Prostate gland (tissue), 2 donors: ENCODE data around the gene NPB. TPM values are rescaled to one million over a fixed set of nuclear protein-coding genes. Genes with fewer than 3 reads are reported as not detected.

ENCODE experiments used
- DNase-seq: peaks from one replicate; pipeline ENCODE4 v3.0.0-alpha.2; 2019; ENCODE audit warnings: low spot score
- H3K27ac ChIP-seq, 2 donors: fragments of 200-600 bp; sonication (generic); 2 replicates each; pipeline ENCODE4 v1.5.1; 2017 to 2019
- H3K27me3 ChIP-seq: fragments of 200-600 bp; sonication (generic); replicated peaks from 2 replicates; pipeline ENCODE4 v1.5.1; 2019; ENCODE audit not compliant: insufficient read depth
- H3K36me3 ChIP-seq, 2 donors: fragments of 200-600 bp; sonication (generic); 1 replicate in 1 of 2; 2 replicates in 1 of 2; pipeline versions ENCODE4 v1.5.1 to v1.8.1; 2017 to 2019
- H3K4me1 ChIP-seq: fragments of 200-600 bp; sonication (generic); replicated peaks from 2 replicates; pipeline ENCODE4 v1.5.1; 2019
- H3K4me3 ChIP-seq, 2 donors: fragments of 200-600 bp; sonication (generic); 2 replicates each; pipeline ENCODE4 v1.5.1; 2017 to 2019
- H3K9me3 ChIP-seq: fragments of 200-600 bp; sonication (generic); 2 replicates; pipeline ENCODE4 v1.5.1; 2017
- POLR2AphosphoS5 ChIP-seq: sonication (generic); formaldehyde crosslinking; IDR thresholded peaks from one replicate; pipeline ENCODE4 v1.6.1; 2017; ENCODE audit warnings: antibody characterized with exemption
- WGBS: methylation state at CpG from one replicate; pipeline ENCODE4 v1.1.5; 2018; 5-methylcytosine and 5-hydroxymethylcytosine counted together
- intact Hi-C: fragments of 100-400 bp; cut with DNase I; formaldehyde crosslinking; loops from one replicate; pipeline ENCODE4 v1.14.2; 2022
- total RNA-seq, 2 donors: library from RNA; depleted of rRNA; stranded (reverse); fragments of >200 nt; gene quantifications; one replicate each; pipeline ENCODE4 v1.1.0, GENCODE V29; 2016

The NPB gene
- total RNA-seq, 2 donors from 2014 or later: 9.8 to 10.9 TPM

- H3K27me3 ChIP-seq: peaks cover 2% of the 10 kb centered on the region
- H3K4me1 ChIP-seq: no peaks in the 10 kb centered on the region
- 49% methylated on average over 13 of the region's 13 CpGs for WGBS
- H3K27ac ChIP-seq: no peak overlapping the region
- intact Hi-C loops: no loop called here
- no peak overlapping the region for H3K4me3 ChIP-seq
- DNase-seq: no peak
- H3K9me3 ChIP-seq: no peaks in the 10 kb centered on the region
- TF ChIP-seq POLR2AphosphoS5: no peak
- H3K36me3 ChIP-seq: no peaks in the 10 kb centered on the region
Measured at GRCh38 chr17:81951785-81952684, 50.0 kb downstream of the NPB start.

Other genes with a start within 250 kb of the NPB start
- not detected for gene PDE6G, start 245.7 kb upstream of the NPB start, total RNA-seq
- gene OXLD1, start 235.6 kb upstream of the NPB start, total RNA-seq: 10 to 100 TPM; 52.5 to 59.2 TPM
- gene CCDC137, start 235.5 kb upstream of the NPB start, total RNA-seq: 10 to 100 TPM; 18.5 to 27.7 TPM
- gene ARL16, start 218.4 kb upstream of the NPB start, total RNA-seq: 10 to 100 TPM; 27.9 to 49.5 TPM
- 100 to 1,000 TPM; 102 to 167 TPM for gene HGS, start 218.2 kb upstream of the NPB start, total RNA-seq
- gene MRPL12, start 198.9 kb upstream of the NPB start, total RNA-seq: 10 to 100 TPM; 53.4 to 63.5 TPM
- 10 to 100 TPM; 39.1 to 39.4 TPM for gene SLC25A10, start 190.0 kb upstream of the NPB start, total RNA-seq
- under 1 TPM in 1 of 2 donors, not detected in 1; 0.97 TPM for gene GCGR, start 98.1 kb upstream of the NPB start, total RNA-seq
- gene MCRIP1, start 68.9 kb upstream of the NPB start, total RNA-seq: 100 to 1,000 TPM in 1 of 2 donors, 10 to 100 TPM in 1; 83.6 to 150 TPM
- 1 to 10 TPM in 1 of 2 donors, not detected in 1; 1.6 TPM for gene PPP1R27, start 67.2 kb upstream of the NPB start, total RNA-seq
- gene P4HB, start 41.7 kb upstream of the NPB start, total RNA-seq: 1,000 to 10,000 TPM in 1 of 2 donors, 100 to 1,000 TPM in 1; 509 to 2,101 TPM
- gene ARHGDIA, start 30.9 kb upstream of the NPB start, total RNA-seq: 100 to 1,000 TPM; 193 to 274 TPM
- gene ALYREF, start 10.7 kb upstream of the NPB start, total RNA-seq: 100 to 1,000 TPM in 1 of 2 donors, 10 to 100 TPM in 1; 83.9 to 108 TPM
- 100 to 1,000 TPM; 128 to 278 TPM for gene ANAPC11, start 10.5 kb upstream of the NPB start, total RNA-seq
- gene PCYT2, start 9.2 kb downstream of the NPB start, total RNA-seq: 10 to 100 TPM; 51.4 to 69.2 TPM
- gene SIRT7, start 15.9 kb downstream of the NPB start, total RNA-seq: 10 to 100 TPM; 22.4 to 39.9 TPM
- gene MAFG, start 25.5 kb downstream of the NPB start, total RNA-seq: 10 to 100 TPM; 11.3 to 27.7 TPM
- gene PYCR1, start 35.1 kb downstream of the NPB start, total RNA-seq: 10 to 100 TPM; 35.0 to 91.2 TPM
- gene MYADML2, start 45.0 kb downstream of the NPB start, total RNA-seq: under 1 TPM in 1 of 2 donors, not detected in 1; 0.14 TPM
- 1 to 10 TPM in 1 of 2 donors, under 1 TPM in 1; 0.50 to 8.3 TPM for gene NOTUM, start 58.9 kb downstream of the NPB start, total RNA-seq
- 10 to 100 TPM; 30.7 to 39.7 TPM for gene ASPSCR1, start 75.4 kb downstream of the NPB start, total RNA-seq
- gene CENPX, start 120.6 kb downstream of the NPB start, total RNA-seq: 100 to 1,000 TPM in 1 of 2 donors, 10 to 100 TPM in 1; 84.9 to 263 TPM
- gene LRRC45, start 121.1 kb downstream of the NPB start, total RNA-seq: 10 to 100 TPM; 22.2 to 24.1 TPM
- 10 to 100 TPM; 41.8 to 93.9 TPM for gene RAC3, start 129.4 kb downstream of the NPB start, total RNA-seq
- 100 to 1,000 TPM; 235 to 744 TPM for gene DCXR, start 135.5 kb downstream of the NPB start, total RNA-seq
- gene RFNG, start 149.6 kb downstream of the NPB start, total RNA-seq: 10 to 100 TPM; 48.8 to 92.7 TPM
- gene GPS1, start 149.7 kb downstream of the NPB start, total RNA-seq: 100 to 1,000 TPM; 163 to 182 TPM
- gene DUS1L, start 163.6 kb downstream of the NPB start, total RNA-seq: 100 to 1,000 TPM in 1 of 2 donors, 10 to 100 TPM in 1; 95.9 to 119 TPM
- 100 to 1,000 TPM; 192 to 388 TPM for gene FASN, start 196.0 kb downstream of the NPB start, total RNA-seq